Panc1 (cell line): ENCODE measurements around the gene MLPH. TPM values are rescaled to one million over a fixed set of nuclear protein-coding genes. Genes with fewer than 3 reads are reported as not detected.

Source experiments
- ATAC-seq: fragments of 200-7000 bp; cut with Tn5 transposase; 2 replicates; pipeline ENCODE4 v1.9.1; 2020; ENCODE audit warnings: mild to moderate bottlenecking, moderate library complexity
- BruUV-seq: library from RNA; stranded (reverse); fragments of 400-500 nt; replicated peaks from 2 replicates; lab custom pipeline; 2021; lab: Mats Ljungman, UMichigan
- CTCF ChIA-PET: fragments of 300-600 bp; sonication (Branson Sonifier 250); formaldehyde crosslinking; loops from one replicate; lab custom pipeline; 2022; ENCODE audit warnings: antibody characterized with exemption; lab: Charles Lee
- POLR2A ChIA-PET: fragments of 300-600 bp; sonication (Branson Sonifier 250); formaldehyde crosslinking; loops from one replicate; lab custom pipeline; 2022; ENCODE audit warnings: antibody characterized with exemption; lab: Charles Lee
- DNase-seq: peaks from one replicate; pipeline ENCODE4 v3.0.0-alpha.2; 2010; ENCODE audit warnings: low read depth, low spot score
- H3K27ac ChIP-seq: 2 replicates; pipeline ENCODE4 v1.5.1; 2011; ENCODE audit warnings: mild to moderate bottlenecking, low read length, inconsistent platforms
- H3K27me3 ChIP-seq: fragments of 200-500 bp; sonication (Bioruptor generic); 2 replicates; pipeline ENCODE4 v1.6.0; 2014; ENCODE audit warnings: low read length, inconsistent platforms; ENCODE audit not compliant: control insufficient read depth, insufficient read depth
- H3K36me3 ChIP-seq: fragments of 200-500 bp; sonication (Bioruptor generic); 2 replicates; pipeline ENCODE4 v1.5.1; 2014; ENCODE audit warnings: inconsistent platforms, mild to moderate bottlenecking, low read length, moderate library complexity; ENCODE audit not compliant: control insufficient read depth, insufficient read depth
- H3K4me1 ChIP-seq: 2 replicates; pipeline ENCODE4 v1.5.1; 2011; ENCODE audit warnings: inconsistent platforms, mild to moderate bottlenecking, low read length, moderate library complexity; ENCODE audit not compliant: control insufficient read depth, insufficient read depth
- H3K4me3 ChIP-seq, 2 experiments: 2 replicates each; pipeline ENCODE4 v1.5.1; 2011 to 2012; ENCODE audit warnings: low read depth in 2 of 2, low read length in 2 of 2, mild to moderate bottlenecking in 2 of 2, inconsistent platforms in 1 of 2, moderate library complexity in 1 of 2
- H3K9me3 ChIP-seq: fragments of 200-500 bp; sonication (Bioruptor generic); 2 replicates; pipeline ENCODE4 v1.5.1; 2014; ENCODE audit warnings: low read depth, mild to moderate bottlenecking, inconsistent platforms, low read length, moderate library complexity; ENCODE audit not compliant: control insufficient read depth, insufficient read depth
- POLR2AphosphoS5 ChIP-seq: IDR thresholded peaks from 2 replicates; pipeline ENCODE4 v1.6.1; 2012; ENCODE audit warnings: mild to moderate bottlenecking, low read depth, low read length, moderate library complexity
- REST ChIP-seq, 2 experiments: IDR thresholded peaks; 2 replicates each; pipeline ENCODE4 v1.6.1; 2011 to 2012; ENCODE audit warnings: low read depth in 2 of 2, control low read depth in 1 of 2, low read length in 1 of 2, mild to moderate bottlenecking in 1 of 2, moderate library complexity in 1 of 2; ENCODE audit not compliant: insufficient read depth in 1 of 2
- SIN3A ChIP-seq: IDR thresholded peaks from 2 replicates; pipeline ENCODE4 v1.6.1; 2012; ENCODE audit warnings: low read depth, mild to moderate bottlenecking, low read length, moderate library complexity, borderline replicate concordance; ENCODE audit not compliant: insufficient read depth
- TCF7L2 ChIP-seq: IDR thresholded peaks from 2 replicates; pipeline ENCODE4 v1.6.1; 2011; ENCODE audit warnings: mild to moderate bottlenecking, low read depth, low read length, inconsistent platforms
- in situ Hi-C: cut with HindIII; loops from 2 replicates; pipeline ENCODE4 v1.10.0; 2016; ENCODE audit warnings: low sequenced_read_pairs, low pct_unique_long_range_greater_than_20kb
- intact Hi-C: fragments of 100-400 bp; cut with micrococcal nuclease; formaldehyde crosslinking; loops from one replicate; pipeline ENCODE4 v1.10.0; 2022; ENCODE audit not compliant: unreplicated experiment
- total RNA-seq: library from RNA; stranded (reverse); gene quantifications from one replicate; pipeline ENCODE4 v1.2.1, GENCODE V29; 2021; ENCODE audit not compliant: unreplicated experiment
- TF ChIP-seq, protein P1 (sequence below): fragments of 450-650 bp; IDR thresholded peaks from 2 replicates; pipeline ENCODE4 v1.5.1; 2017; ENCODE audit warnings: mild to moderate bottlenecking

The MLPH gene
- total RNA-seq, 1 experiment from 2014 or later: 60.2 TPM

DNA sequence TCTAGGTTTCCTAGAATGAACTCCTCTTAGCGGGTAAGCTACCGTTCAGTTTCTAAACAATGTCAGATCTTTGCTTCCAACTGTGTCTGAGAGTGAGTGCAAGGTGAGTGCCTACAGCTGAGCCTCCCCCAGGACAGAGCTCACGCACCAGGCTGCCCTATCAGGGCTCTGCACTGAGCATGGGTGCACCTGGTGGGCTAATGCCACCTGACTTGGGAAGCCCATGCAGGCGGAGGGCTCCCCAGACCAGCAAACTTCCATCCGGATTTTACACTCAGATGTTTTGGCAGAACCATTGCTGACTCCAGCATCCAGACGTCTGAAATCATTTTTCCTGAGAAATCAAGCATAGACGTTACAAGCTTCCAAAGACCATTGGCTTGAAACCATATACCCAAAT is 16.1 kb upstream of the MLPH start:
- DNase-seq (no peak), ATAC-seq (no peak)
- BruUV-seq: no TSS peak
- no peaks in the 10 kb centered on the region for H3K9me3 ChIP-seq
- ChIA-PET POLR2A (no interaction called here), CTCF (interaction anchor here (0.6 to 1.4 kb wide), 5 partner anchors 18 to 101 kb away, joined by 3 to 6 read pairs (median 3); no protein-coding TSS in a partner anchor)
- no peaks in the 10 kb centered on the region for H3K27me3 ChIP-seq
- in situ Hi-C loops (no loop called here), intact Hi-C loops (loop anchor here (10.0 kb wide), 1 partner anchor 316 kb away; no protein-coding TSS in a partner anchor)
- H3K27ac ChIP-seq: no peak overlapping the region; the same call in 1 of the 2 replicates
- H3K4me3 ChIP-seq: no peak overlapping the region
- H3K36me3 ChIP-seq: no peaks in the 10 kb centered on the region
- TF ChIP-seq POLR2AphosphoS5 (no peak), TCF7L2 (no peak), REST (IDR thresholded peaks at IDR 0.05; ENCODE audit: insufficient read depth in 1 of 2, low read depth in 2 of 2, low read length in 1 of 2) (no peak), SIN3A (no peak)
- TF ChIP-seq, protein P1, sequence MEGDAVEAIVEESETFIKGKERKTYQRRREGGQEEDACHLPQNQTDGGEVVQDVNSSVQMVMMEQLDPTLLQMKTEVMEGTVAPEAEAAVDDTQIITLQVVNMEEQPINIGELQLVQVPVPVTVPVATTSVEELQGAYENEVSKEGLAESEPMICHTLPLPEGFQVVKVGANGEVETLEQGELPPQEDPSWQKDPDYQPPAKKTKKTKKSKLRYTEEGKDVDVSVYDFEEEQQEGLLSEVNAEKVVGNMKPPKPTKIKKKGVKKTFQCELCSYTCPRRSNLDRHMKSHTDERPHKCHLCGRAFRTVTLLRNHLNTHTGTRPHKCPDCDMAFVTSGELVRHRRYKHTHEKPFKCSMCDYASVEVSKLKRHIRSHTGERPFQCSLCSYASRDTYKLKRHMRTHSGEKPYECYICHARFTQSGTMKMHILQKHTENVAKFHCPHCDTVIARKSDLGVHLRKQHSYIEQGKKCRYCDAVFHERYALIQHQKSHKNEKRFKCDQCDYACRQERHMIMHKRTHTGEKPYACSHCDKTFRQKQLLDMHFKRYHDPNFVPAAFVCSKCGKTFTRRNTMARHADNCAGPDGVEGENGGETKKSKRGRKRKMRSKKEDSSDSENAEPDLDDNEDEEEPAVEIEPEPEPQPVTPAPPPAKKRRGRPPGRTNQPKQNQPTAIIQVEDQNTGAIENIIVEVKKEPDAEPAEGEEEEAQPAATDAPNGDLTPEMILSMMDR: no peak
- peaks cover 11% of the 10 kb centered on the region for H3K4me1 ChIP-seq

DNA sequence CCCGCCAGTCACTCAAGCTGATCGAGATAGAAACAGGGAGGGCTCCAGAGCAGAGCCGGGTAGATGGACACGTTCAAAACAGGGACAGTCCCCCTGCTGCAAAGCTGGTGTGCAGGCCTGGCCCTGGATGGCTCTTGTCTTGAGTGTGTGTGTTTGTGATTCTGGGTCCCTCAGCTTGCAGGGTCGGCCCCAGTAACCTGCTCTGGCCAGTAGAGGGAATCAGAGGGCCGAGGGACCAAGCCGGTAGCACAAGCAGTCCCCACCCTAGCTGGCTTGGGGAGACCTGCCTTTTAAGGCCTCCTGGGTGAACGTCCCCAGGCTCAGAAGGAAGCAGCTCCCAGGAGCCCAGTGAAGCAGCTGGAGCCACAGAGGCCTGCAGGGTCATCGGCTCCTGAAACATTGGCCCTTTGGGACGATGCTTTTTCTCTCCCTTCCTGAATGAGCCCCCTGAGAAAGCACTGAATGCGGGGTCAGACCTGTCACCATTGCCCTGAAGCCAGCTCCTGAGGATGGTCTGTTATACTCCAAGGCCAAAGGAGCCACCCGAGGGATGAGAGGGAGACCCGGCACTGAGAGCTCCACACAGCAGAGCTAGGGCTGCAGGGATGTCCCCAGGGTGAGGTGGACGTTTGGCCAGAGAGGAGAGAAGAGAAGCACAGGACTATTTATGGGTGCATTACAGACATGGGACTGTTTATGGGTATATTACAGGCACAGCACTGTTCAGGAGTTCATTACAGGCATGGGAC is 15.4 kb upstream of the MLPH start:
- ChIA-PET CTCF (interaction anchor here (0.6 to 1.4 kb wide), 5 partner anchors 18 to 100 kb away, joined by 3 to 6 read pairs (median 3); no protein-coding TSS in a partner anchor), POLR2A (no interaction called here)
- no peaks in the 10 kb centered on the region for H3K36me3 ChIP-seq
- peak overlapping the region; percentile 34 for H3K27ac ChIP-seq
- no peak for TF ChIP-seq POLR2AphosphoS5
- TF ChIP-seq, protein P1: peak; percentile 91
- ATAC-seq (peak; percentile 66), DNase-seq (no peak)
- intact Hi-C loops: loop anchor here (10.0 kb wide), 1 partner anchor 317 kb away; no protein-coding TSS in a partner anchor
- peaks cover 14% of the 10 kb centered on the region for H3K4me1 ChIP-seq
- no peaks in the 10 kb centered on the region for H3K27me3 ChIP-seq
- BruUV-seq: no TSS peak
- no peaks in the 10 kb centered on the region for H3K9me3 ChIP-seq
- H3K4me3 ChIP-seq: no peak overlapping the region
- in situ Hi-C loops: no loop called here
